Fibroblast of pulmonary artery (primary cell): ENCODE measurements around the gene FN3K.

Source experiments
- DNase-seq: peaks from one replicate; pipeline ENCODE4 v3.0.0-alpha.2; 2010; ENCODE audit warnings: low read depth
- H3K4me3 ChIP-seq: replicated peaks from 2 replicates; pipeline ENCODE4 v1.5.1; 2011; ENCODE audit warnings: low read depth, mild to moderate bottlenecking, control low read depth, low read length, moderate library complexity
- CTCF ChIP-seq: IDR thresholded peaks from 2 replicates; pipeline ENCODE4 v1.5.1; 2011; ENCODE audit warnings: mild to moderate bottlenecking, control low read depth, low read length, inconsistent platforms; ENCODE audit errors: missing control alignments

Gene FN3K

GRCh38 chr17:82786427-82786826, 51.0 kb downstream of the FN3K start:
- no peak for TF ChIP-seq CTCF
- no peak overlapping the region for H3K4me3 ChIP-seq
- no peak for DNase-seq

- TF ChIP-seq CTCF = no peak
- no peak for DNase-seq
- H3K4me3 ChIP-seq = no peak overlapping the region
These were observed 51.9 kb downstream of the FN3K start for GRCh38 chr17:82787081-82787848.

GRCh38 chr17:82788206-82789001, 53.0 kb downstream of the FN3K start:
- no peak for DNase-seq
- no peak overlapping the region for H3K4me3 ChIP-seq
- no peak for TF ChIP-seq CTCF

- no peak for TF ChIP-seq CTCF
- DNase-seq = no peak
- no peak overlapping the region for H3K4me3 ChIP-seq
These were observed 53.7 kb downstream of the FN3K start for GRCh38 chr17:82789051-82789592.

- DNase-seq = no peak
- no peak overlapping the region for H3K4me3 ChIP-seq
- TF ChIP-seq CTCF = no peak
These were observed 54.4 kb downstream of the FN3K start for GRCh38 chr17:82789806-82790205.

- no peak for TF ChIP-seq CTCF
- no peak for DNase-seq
- H3K4me3 ChIP-seq = no peak overlapping the region
These were observed 55.0 kb downstream of the FN3K start for GRCh38 chr17:82790391-82790790.
